Stimulated activated CD4-positive, alpha-beta T cell treated with anti-CD3 and anti-CD28 coated beads, TNF-alpha, amount 100 ng/mL, for 4 hours (primary cell): Measurements from ENCODE around the gene RHOC.
A peak's percentile ranks its signal among the peaks of the same experiment; 100 is the strongest.

Experiments
- DNase-seq, 3 experiments: peaks; one replicate each; pipeline ENCODE4 v3.0.0-alpha.2; 2020; ENCODE audit warnings: low read depth in 3 of 3

The RHOC gene

GRCh38 chr1:112678605-112679004, 28.3 kb downstream of the RHOC start:
- DNase-seq, result no peak

DNA sequence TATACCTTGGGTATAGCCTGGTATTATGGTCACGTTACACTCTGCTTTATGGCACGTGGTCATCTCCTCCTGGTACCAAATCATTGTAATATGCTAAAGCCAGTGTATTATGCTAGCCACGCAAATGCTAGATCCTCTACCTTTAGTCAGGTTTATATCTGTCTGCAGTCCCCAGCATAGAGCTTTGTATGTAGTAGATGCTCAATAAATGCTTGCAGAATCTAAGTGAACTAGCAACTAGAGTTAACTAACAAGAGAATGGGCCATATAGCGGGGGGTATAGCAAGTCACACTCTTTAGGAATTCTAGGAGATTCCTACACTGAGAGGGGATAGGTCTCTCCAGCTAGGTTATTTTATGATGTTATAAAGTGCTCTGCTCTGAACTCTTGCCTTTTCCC, 29.4 kb downstream of the RHOC start:
- no peak for DNase-seq

GRCh38 chr1:112676543-112676942, 30.4 kb downstream of the RHOC start:
- no peak for DNase-seq

DNA sequence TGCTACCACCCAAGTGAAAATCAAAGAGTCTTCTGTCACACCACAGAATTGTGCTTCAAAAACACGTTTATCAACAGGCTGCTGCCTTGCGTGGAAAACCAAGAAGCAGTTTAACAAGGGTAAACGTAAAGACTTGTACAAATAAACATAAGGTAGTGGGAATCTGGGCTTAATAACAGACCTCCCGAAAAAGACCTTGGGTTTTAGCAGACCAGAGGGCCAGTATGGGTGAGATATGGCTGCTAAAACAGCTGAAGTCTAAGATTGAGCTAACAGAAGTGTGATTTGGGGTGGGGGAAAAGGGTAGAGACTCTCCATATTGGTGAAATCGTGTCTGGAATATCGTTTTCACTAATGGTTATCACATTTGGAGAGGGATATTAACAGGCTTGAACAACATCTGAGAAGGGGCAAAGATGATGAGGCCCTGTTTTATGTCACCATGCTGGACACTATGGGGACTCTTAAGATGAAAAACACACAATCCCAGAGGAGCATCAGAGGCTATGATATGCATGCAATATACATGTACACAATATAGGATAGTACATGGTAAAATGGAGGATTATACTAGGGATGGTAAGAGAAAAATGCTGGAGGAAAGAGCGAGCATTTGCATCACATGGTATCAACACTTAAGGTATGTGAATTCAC, 31.1 kb downstream of the RHOC start:
- DNase-seq, result no peak

DNA sequence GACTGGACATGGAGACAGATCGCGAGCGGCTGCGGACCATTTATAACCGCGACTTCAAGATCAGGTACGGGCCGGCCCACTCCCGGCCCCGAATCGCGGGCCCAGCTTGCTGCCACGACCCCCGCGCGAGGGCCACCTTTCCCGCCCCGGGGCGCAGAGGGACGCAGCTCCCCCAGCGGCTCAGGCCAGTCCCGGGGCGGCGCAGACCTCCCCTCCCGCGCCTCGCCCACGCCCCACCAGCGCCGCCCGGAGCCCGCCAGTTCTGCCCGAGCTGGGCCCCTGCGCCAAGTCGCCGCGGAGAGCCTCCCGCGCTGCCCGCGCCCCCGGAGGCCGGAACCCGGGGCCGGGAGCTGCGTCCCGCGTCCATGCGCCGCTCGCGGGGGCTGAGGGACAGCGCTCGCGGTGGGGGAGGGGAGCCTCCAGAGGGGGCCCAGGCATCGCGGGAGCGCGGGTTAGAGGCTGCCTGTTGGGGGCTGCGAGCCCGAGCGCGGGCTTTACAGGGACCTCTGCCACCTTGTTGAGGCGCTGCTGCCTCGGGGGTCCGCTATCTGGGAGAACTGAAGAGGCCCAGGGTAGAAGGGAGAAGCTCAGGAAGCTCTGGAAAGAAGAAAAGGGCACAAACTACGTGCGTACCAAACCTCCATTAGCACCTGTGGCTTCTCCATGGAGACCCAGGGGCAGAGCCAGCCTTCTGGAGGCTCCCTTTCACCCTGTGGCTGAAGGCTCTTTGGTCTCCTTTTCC, 31.8 kb downstream of the RHOC start:
- peak; percentile 9 to 31 (median 23) for DNase-seq

GRCh38 chr1:112674440-112674985, 32.4 kb downstream of the RHOC start, which contains the start of gene MOV10:
TSS of gene MOV10 (plus strand) at chr1:112674659. CDS start at chr1:112674913, 254 bp downstream.
- peak; percentile 19 to 30 (median 28) for DNase-seq

GRCh38 chr1:112673592-112674439, 33.1 kb downstream of the RHOC start:
- no peak for DNase-seq

DNA sequence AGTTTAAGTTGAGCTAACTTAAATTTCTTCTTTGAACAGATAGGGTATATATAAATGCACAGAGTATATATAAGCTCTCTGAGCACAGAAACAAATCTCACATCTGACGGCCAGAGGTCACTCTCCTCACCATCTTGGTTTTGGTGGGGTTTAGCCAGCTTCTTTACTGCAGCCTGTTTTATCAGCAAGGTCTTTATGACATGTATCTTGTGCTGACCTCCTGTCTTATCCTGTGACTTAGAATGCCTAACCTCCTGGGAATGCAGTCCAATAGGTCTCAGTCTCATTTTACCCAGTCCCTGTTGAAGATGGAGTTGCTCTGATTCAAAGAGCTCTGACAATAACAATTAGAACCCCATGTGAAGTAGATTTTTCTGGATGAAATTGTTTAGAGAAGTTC, 34.1 kb downstream of the RHOC start:
- no peak for DNase-seq

DNA sequence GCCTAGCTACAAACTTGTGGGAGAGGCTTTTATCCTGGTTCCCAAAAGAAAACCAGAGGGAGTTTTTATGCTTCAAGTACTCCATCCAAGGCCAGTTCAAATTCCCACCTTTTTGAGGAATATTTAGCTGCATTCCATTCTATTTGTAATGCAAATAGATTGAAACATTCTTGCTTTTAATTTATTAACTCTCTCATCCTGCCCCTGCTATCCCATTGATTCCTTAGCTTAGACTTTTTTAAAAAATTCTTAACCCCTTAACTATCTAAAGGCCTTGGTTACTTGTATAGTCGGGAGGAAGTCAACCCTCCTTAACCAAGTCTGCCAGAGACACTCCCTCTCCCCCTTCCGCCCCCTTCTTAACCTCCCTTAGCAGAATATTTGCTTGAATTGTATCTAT, 34.9 kb downstream of the RHOC start:
- no peak for DNase-seq

- no peak for DNase-seq
Measured at GRCh38 chr1:112666946-112667345, 40.0 kb downstream of the RHOC start.

GRCh38 chr1:112665857-112666256, 41.1 kb downstream of the RHOC start:
- DNase-seq, result no peak

DNA sequence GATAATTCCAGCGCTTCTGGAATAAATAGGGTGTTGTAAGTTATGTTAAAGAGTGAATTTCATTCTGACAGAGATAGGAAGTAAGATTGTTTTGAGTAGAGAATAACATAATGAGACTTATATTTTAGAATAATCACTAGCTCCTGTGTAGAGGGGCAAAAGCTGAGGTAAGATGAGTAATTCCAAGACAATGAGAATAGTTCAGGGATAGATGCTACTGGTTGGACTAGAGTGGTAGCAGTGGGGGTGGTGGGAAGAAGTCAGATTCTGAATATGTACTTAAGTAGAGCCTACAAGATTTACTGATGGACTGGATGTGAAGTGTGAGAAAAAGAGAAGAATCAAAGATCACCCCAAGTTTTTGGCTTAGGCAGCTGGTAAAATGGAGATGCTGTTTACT, 55.7 kb downstream of the RHOC start:
- no peak for DNase-seq
